NCI-H146 treated with DMSO at 0.1 percent for 48 hours (cell line): ENCODE results near the gene TIAL1.
"Not testable (repeated sequence)": the region's sequence is repeated elsewhere in the genome, so short reads cannot be mapped to it uniquely, and the experiment has no call there.

Experiments
- DNase-seq: peaks from one replicate; lab custom pipeline; 2025; ENCODE audit not compliant: unreplicated experiment; lab: John Stamatoyannopoulos, UW

The TIAL1 gene

DNA sequence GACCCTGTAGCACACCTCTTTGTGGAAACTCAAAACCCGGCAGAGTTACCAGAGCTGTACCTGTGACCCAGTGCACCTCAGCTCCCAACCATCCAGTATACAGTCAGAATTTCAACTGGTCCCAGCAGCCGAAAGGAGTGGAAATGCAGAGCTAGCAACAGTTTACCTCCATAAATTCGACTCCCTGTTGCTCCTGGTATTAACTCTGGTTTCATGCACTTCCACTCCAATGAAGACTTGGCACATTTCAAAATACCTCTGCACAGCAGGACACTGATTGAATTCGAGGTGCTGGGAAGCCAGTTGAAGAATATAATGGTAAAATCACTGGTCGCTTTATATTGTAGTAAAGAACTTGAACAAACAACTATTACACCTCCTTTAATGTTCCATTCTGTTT lies 17.9 kb upstream of the TIAL1 start:
- DNase-seq, result no peak

- DNase-seq, result no peak
Measured at GRCh38 chr10:119613741-119614140, 17.0 kb upstream of the TIAL1 start.

- DNase-seq, result no peak
Measured at GRCh38 chr10:119611433-119611832, 14.7 kb upstream of the TIAL1 start.

DNA sequence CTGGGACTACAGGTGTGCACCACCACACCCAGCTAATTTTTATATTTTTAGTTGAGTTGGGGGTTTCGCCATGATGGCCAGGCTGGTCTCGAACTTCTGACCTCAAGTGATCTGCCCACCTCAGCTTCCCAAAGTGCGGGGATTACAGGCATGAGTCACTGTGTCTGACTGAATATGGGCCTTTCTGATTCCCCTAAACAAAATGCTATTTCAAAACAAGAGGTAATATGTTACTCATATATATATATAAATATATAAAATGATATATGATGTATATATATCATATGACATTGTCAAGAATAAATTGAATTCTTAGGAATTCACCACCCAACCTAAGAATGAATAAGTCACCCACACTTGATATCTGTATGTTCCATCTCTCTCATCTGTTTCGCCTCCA lies 12.8 kb upstream of the TIAL1 start:
- no peak for DNase-seq

- DNase-seq, result peak; percentile 48
Measured at GRCh38 chr10:119608316-119609155, 11.8 kb upstream of the TIAL1 start.

- DNase-seq, result no peak
Measured at GRCh38 chr10:119604468-119604867, 7.7 kb upstream of the TIAL1 start.

DNA sequence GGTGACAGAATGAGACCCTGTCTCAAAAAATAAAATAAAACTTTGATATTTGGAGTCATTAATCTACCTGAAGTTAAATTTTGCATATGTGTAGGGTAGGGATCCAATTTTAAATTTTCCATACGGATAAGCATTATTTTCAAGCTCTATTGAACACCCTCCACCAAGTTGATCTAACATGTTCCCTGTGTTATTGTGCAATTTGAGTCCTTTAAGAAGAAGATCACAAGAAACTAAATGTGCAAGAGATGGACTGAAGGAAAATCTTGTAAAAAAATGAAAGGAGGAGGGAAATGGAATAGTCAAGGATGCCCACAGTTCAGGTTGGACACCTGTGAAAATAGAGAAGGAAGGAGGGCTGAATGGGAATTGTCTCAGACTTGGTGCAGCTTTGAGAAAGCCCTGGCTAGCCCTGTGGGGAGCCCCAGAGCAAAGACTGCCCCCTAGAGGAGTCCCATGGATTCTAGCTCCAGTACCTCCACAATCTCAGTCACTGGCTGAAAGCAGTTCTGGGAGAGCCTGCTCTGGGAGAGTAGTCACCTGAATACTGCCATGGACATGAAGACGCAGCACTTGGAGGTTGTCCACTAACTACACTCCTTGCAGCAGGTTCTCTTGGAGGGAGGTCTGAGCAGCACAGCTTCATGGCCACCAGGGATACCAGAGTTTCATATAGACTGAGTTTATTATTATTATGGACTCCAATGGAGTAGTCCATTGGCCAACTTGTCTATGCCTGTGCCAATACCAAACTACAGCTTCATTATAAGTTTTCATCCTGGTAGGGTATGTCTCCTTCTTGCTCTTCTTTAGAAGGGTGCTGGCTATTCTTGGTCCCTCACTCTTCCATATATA lies 5.7 kb upstream of the TIAL1 start:
- DNase-seq, result no peak

DNA sequence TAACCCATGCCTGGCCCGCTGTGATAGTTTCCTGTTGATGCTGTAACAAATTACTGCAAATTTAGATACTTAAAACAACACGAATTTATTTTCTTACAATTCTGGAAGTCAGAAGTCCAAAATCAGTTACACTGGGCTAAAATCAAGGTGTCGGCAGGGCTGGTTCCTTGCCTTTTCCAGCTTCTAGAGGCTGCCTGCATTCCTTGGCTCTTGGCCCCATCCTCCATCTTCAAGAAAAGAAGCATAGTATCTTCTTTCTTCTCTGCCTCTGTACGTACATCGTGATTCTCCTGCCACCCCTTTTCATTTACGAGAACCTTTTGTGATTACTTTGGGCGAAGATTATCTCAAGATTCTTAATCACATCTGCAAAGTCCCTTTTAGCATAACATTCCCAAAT lies 1.6 kb upstream of the TIAL1 start:
- no peak for DNase-seq

GRCh38 chr10:119597405-119598186 lies 832 bp upstream of the TIAL1 start:
- no peak for DNase-seq

DNA sequence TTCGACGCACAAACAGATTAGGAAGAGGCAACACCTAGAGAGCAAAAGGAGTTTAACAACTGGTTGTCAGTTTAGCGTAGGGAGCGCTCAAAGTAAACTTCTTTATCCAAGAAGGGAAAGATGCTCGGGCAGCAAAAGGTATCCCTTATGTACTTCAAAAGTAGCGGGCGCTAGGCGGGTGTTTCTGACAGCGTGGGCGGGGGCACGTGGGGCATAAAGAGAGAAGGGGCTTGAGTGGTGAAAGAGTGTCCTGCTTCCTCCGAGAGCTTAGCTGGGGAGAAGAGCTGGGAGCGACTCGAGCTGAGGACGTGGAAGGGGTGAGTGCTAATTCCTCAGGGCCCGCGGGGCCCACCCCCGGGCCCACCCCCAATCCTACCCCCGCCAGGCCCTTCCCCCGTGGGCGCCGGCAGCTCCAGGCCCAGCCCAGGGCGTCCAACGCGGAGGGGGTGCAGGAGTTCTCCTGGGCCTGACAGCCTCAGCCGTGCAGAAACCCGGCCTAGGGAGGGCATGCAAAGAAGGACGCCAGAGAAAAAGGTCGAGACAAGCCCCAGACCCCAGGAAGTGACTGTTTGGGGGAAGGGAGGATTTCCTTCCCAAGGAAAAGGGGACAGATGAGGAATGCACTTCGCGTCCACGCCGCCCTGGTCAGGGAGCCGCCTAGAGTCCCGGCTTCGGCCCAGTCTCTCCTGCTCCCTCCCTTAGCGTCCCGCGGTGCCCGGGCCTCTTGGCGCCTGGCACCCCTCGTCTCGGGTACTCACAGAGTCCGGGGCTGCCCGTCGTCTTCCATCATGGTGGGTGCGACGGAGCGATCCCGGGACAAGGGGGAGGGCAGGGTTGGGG lies 868 bp downstream of the TIAL1 start:
- no peak for DNase-seq

- DNase-seq, result no peak
Measured at GRCh38 chr10:119595134-119595675, 1.6 kb downstream of the TIAL1 start.

DNA sequence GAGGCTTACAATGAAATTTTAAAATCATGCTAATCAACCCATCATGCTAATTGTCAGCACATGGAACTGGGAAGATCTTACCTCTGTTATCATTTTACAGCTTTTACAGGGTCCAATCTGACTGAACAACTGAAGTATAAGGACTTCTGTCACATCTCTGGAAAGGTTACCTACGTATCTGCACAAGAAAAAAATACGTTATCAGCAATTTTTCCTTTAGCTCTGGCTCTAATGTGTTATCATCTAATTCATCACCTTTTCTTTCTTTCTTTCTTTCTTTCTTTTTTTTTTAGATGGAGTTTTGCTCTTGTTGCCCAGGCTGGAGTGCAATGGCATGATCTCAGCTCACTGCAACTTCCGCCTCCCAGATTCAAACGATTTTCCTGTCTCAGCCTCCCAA lies 8.7 kb downstream of the TIAL1 start:
- no peak for DNase-seq

DNA sequence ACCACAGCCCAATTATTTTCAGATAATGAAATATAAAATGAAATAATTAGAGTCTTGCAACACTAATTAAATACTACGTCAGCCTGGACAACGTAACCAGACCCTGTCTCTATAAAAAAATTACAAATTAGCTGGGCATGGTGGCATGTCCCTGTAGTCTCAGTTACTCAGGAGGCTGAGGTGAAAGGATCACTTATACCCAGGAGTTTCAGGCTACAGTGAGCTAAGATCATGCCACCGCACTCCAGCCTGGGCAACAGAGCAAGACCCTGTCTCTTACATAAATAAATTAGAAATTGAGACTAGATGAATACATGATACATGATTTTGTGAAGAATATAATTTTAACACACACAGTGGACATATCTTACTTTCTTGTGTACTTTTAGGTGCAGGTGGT lies 18.4 kb downstream of the TIAL1 start:
- DNase-seq, result no peak

DNA sequence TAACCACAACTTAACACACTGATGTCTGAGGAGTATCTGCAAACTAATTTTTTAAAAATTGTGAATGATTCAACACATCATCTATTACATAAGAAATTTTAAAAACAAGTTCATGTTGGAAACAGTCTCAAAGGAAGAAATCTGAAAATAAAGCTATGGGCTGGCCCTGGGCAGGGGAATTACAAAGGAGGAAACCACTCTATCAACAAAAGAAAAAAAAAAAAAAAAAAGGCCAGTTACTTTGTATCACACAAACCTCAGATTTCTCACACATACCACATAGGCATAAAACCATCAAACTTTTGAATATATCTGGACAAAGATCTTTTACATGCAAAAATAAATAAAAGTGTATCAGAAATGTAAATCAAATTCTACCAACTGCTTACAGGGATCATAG lies 20.8 kb downstream of the TIAL1 start:
- DNase-seq, result no peak

GRCh38 chr10:119575506-119575905 lies 21.3 kb downstream of the TIAL1 start:
- DNase-seq, result no peak

DNA sequence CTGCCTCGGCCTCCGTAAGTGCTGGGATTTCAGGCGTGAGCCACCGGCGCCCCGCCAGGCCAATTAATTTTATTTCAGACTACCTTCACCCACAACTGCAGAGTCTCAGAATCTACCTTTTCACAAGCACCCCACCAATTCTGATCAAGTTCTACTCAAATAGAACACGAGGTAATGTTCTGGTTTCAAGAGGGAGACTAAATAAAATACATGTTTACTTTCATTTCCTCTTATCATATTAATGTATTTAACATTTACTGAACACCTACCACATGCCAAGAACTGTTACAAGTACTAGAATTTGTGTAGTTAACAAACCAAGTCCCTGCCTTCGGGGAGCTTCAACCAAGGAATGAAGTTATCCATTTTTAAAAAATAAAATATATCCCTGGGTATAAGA lies 28.8 kb downstream of the TIAL1 start:
- no peak for DNase-seq

DNA sequence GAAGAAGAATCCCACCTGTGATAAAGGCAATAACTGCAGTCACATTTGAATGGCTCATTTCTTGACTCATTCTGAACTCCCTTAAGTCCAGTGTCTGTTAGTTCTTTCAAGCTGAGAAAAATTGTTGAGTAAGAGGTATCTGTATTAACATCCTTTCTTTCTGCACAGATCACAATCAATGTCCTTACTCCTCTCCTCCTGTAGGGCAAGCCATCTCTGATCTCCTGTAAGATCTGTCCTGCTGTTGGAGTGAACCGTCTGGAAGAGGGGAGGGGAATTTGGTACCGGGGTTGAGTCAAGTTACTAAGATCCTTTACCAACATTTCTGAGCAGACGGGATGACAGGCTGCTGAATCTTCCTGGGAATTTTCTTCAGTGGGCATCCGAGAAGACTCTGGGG lies 34.7 kb downstream of the TIAL1 start:
- no peak for DNase-seq

DNA sequence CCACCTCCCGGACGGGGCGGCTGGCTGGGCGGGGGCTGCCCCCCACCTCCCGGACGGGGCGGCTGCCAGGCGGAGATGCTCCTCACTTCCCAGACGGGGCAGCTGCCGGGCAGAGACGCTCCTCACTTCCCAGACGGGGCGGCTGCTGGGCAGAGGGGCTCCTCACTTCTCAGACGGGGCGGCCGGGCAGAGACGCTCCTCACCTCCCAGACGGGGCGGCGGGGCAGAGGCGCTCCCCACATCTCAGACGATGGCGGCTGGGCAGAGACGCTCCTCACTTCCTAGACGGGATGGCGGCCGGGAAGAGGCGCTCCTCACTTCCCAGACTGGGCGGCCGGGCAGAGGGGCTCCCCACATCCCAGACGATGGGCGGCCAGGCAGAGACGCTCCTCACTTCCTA lies 37.3 kb downstream of the TIAL1 start:
- not testable (repeated sequence) for DNase-seq

- DNase-seq, result not testable (repeated sequence)
Measured at GRCh38 chr10:119556081-119556480, 40.7 kb downstream of the TIAL1 start.

DNA sequence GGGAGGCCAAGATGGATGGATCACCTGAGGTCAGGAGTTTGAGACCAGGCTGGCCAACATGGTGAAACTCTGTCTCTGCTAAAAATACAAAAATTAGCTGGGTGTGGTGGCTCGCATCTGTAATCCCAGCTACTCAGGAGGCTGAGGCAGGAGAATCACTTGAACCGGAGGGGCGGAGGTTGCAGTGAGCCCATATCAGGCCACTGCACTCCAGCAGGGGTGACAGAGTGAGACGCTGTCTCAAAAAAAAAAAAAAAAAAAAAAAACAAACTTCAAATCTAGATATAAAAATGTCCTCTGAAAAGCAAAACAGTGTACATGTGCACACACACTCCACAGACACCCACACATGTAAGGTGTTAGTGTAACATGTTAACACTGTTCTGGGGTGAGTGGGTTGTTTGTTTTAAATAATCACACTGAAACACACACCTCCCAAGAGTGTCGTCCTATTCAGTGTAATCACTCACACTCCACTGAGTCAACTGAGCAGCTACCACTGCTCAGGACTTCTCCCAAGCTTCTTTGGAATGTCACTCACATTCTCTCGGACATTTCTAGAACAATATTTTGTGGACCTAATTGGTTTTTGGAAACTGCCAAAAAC lies 41.5 kb downstream of the TIAL1 start:
- no peak for DNase-seq
